Measurements from ENCODE around the gene DPYD.

The DPYD gene

DNA sequence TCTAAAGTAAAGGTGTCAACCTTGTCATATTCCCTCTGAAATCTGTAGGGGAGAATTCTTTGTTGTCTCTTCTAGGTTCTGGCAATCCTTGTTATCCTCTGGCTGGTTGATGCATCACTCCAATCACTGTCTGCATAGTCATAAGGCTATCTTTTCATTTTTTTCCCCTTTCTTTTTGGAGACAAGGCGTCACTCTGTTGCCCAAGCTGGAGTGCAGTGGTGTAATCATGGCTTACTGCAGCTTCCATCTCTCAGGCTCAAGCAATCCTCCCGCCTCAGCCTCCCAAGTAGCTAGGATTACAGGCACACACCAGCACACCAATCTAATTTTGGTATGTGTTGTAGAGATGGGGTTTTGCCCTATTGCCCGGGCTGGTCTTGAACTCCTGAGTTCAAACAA lies 12.9 kb downstream of the DPYD start:
- in situ Hi-C loops (cut with MboI; ENCODE audit: low sequenced_read_pairs): no loop called here

DNA sequence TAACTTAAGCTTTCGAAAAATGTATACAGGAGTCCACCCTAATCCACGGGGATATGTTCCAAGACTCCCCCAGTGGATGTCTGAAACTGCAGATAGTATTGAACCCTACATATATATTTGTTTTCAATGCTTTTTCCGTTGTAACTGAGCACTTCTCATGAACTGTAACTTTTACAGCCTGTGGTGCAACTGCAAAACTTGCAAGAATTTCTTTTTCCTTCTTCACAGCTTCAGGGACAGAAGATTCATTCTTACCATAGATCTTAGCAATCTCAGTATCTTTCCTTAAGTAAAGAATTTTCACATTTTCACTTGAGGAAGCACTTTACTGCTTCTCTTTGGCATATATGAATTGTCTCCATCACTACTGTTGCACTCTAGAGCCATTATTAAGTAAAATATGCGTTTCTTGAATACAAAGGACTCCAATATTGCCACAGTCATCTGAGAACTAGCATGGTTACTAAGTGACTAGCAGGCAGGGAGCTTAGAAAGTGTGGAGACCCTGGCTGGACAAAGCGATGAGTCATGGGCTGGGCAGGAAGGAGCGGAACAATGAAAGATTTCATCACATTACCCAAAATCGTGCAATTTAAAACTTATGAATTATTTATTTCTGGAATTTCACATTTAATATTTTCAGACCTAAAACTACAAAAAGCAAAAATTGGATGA lies 14.1 kb downstream of the DPYD start:
- in situ Hi-C loops (cut with MboI; ENCODE audit: low sequenced_read_pairs): no loop called here

GRCh38 chr1:97905141-97905940 lies 15.5 kb downstream of the DPYD start:
- in situ Hi-C loops (cut with MboI; ENCODE audit: low sequenced_read_pairs): no loop called here

GRCh38 chr1:97904534-97904933 lies 16.3 kb downstream of the DPYD start:
- in situ Hi-C loops (cut with MboI; ENCODE audit: low sequenced_read_pairs): no loop called here

GRCh38 chr1:97903626-97904025 lies 17.2 kb downstream of the DPYD start:
- in situ Hi-C loops (cut with MboI; ENCODE audit: low sequenced_read_pairs): no loop called here

- in situ Hi-C loops (cut with MboI; ENCODE audit: low sequenced_read_pairs): no loop called here
These were observed 18.8 kb downstream of the DPYD start for GRCh38 chr1:97902067-97902466.

DNA sequence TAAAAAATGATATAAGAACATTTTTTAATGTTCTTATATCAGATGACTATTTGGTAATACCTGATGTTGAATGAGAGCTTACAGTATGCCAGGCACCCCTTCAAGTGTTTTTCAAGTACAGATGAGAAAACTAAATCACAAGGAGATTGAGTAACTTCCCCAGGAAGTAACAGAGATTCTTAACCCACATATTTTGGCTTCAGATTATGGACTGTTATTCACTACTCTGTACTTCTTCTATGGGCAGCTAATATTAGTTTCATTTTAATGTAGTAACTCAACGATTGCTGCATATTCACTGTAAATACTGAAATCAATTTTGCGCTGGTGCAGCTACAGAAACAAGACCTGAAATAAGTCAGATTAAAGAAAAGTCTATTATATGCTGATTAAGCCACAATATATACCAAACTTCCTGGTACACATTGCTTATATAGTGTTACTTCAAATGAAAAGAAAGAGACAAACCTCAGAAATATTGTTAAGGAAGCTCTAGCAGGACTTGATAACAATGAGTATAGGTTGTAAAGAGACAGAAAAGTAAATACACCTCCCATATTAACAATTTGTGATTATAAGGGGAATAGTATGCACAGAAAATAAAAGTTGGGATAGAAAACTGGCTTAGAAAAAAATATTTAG lies 19.7 kb downstream of the DPYD start:
- in situ Hi-C loops (cut with MboI; ENCODE audit: low sequenced_read_pairs): no loop called here

DNA sequence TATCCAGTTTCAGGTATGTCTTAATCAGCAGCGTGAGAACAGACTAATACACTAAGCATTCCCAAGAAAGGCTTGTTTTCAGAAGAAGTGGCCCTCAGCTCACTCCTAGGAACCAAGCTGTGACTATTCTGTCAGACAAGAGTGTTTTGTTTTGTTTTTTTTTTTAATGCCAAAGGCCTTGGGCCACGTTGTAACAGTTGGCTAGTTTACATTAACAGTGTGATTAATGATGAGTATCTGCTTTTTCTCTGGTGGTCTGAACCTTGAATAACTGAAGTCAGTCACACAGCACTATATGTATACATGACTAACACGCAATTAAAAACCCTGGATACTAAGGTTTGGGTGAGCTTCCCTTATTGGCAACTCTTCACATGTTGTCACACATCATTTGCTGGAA lies 21.9 kb downstream of the DPYD start:
- in situ Hi-C loops (cut with MboI; ENCODE audit: low sequenced_read_pairs): no loop called here

DNA sequence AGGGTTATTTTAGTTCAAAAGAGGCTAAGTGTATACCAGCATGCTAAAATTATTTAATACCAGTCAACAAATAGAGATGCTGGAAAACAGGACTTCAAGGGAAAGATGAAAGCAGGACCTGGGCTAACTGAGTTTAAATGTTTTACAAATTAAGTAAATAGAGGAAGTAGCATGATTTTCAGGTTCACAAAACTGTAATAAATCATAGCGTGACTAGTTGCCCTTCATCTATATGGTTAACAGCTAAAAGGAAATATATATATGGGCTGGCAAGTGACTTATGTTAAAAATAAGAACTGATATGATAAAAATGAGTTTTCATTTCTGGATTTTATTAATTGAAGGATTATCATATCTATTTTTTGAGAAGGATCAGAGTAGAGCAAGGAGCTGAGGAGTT lies 25.6 kb downstream of the DPYD start:
- in situ Hi-C loops (cut with MboI; ENCODE audit: low sequenced_read_pairs): no loop called here

- in situ Hi-C loops (cut with MboI; ENCODE audit: low sequenced_read_pairs): no loop called here
These were observed 27.0 kb downstream of the DPYD start for GRCh38 chr1:97893844-97894243.

DNA sequence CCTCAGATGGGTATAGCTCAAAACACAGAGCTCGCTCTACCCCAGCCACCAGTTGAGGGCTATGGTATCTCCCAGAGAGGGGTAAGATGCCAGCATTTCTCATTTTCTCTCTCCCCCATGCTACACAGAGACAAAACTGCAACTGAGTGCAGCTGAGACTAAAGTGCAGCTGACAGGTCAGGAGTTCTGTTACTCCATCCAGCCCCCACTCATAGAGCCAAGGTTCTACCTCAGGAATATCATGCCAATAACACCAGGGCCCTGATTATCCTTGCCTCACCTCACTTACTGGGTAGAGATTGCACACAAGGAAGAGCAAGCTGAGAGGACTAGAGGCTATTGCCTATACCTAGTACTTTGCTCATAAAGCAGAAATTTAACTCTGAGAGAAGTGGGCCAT lies 34.6 kb downstream of the DPYD start:
- in situ Hi-C loops (cut with MboI; ENCODE audit: low sequenced_read_pairs): no loop called here

- in situ Hi-C loops (cut with MboI; ENCODE audit: low sequenced_read_pairs): no loop called here
These were observed 37.0 kb downstream of the DPYD start for GRCh38 chr1:97883823-97884222.

GRCh38 chr1:97877307-97877706 lies 43.5 kb downstream of the DPYD start:
- in situ Hi-C loops (cut with MboI; ENCODE audit: low sequenced_read_pairs): no loop called here

- in situ Hi-C loops (cut with MboI; ENCODE audit: low sequenced_read_pairs): no loop called here
These were observed 44.8 kb downstream of the DPYD start for GRCh38 chr1:97875996-97876395.

- in situ Hi-C loops (cut with MboI; ENCODE audit: low sequenced_read_pairs): no loop called here
These were observed 50.2 kb downstream of the DPYD start for GRCh38 chr1:97870589-97870988.

- in situ Hi-C loops (cut with MboI; ENCODE audit: low sequenced_read_pairs): no loop called here
These were observed 51.4 kb downstream of the DPYD start for GRCh38 chr1:97869441-97869840.

DNA sequence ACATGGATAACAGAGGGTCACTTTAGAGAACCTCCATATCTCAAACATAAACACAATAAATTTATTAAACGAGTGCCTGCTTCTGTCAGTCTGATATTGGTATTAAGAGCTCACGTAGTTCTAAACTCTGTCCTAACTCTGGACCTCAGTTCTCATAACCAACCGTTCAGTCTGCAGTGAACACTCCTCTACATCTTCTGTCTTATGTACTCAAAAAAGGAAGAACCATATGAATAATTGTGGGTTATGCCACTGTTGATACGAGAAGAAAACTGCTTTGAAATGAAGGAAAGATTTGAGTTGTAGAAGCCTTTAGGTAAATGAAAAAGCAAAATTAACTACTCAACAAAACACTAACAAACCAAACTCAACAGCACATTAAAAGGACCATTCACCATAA lies 53.7 kb downstream of the DPYD start:
- in situ Hi-C loops (cut with MboI; ENCODE audit: low sequenced_read_pairs): no loop called here

- in situ Hi-C loops (cut with MboI; ENCODE audit: low sequenced_read_pairs): no loop called here
These were observed 56.2 kb downstream of the DPYD start for GRCh38 chr1:97864615-97865014.

- in situ Hi-C loops (cut with MboI; ENCODE audit: low sequenced_read_pairs): no loop called here
These were observed 67.6 kb downstream of the DPYD start for GRCh38 chr1:97853221-97853620.

DNA sequence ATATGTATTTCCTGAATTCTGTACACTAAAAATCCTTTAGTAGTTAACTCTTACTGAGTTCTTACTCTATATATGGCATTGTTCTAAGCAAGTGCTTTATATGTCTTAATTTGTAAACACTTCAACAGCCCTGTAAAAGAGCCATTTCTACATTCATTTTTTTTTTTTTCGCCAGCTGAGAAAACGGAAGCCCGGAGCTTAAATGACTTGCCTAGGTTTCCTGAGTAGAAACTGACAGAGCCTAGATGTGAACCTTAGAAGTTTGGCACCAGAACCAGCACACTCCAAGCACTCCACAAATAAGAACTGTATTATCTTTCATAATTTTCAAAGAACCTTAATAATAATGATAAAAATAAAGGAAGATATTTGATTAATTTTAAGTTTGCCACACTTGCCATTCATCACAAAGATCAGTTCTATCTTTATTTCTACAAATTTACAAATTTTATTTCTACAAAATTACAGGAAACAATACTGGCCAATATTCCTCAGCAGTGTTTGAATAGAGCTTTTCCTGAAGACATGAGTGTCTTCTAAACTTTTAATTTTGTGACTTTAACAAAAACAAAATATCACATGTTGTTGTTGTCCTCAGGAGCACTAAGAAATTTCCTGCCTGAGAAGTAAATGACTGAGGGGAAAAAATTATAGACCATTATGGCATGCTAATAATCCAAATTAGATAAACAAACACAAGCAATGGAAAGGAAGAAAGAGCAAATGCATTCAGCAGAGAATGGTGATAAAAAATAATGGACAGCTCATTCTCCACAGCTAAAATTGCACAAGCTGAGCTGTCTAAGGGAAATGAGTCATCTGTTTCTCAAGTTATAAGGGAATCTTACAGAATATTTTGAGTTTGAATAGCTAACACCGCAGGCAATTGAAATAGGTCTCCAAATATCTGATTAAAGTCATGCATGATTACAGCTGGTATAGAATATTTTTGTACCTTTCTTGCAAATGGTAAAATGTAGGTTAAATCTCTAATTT lies 71.2 kb downstream of the DPYD start:
- in situ Hi-C loops (cut with MboI; ENCODE audit: low sequenced_read_pairs): no loop called here

DNA sequence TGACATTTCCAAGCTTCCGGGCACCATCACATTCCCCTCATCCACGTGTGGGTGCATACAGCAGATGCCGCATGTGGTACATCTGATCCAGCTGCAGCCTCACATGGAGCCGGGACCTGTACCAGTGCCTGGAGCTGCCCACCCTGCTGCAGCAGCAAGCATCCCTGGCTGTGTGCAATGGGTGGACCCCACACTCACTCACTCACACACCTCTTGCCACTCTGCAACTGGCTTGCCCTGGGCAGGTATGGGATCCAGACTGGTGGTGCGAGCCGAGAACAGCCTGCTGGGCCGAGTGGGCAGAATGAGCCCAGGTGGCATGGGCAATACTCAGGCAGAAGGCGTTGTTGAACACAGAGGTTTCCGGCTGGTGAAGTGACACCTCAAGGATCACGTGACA lies 75.0 kb downstream of the DPYD start:
- in situ Hi-C loops (cut with MboI; ENCODE audit: low sequenced_read_pairs): no loop called here

Measured in HL-60/S4 treated with phorbol 12-myristate 13-acetate at 8.2 ng/mL for 4 days and 3 days (cell line).